ENCODE data around the gene C1QTNF8.

The C1QTNF8 gene

GRCh38 chr16:1063728-1064127, 32.3 kb downstream of the C1QTNF8 start:
- no peak for DNase-seq (ENCODE audit: low read depth in 2 of 3, low spot score in 2 of 3)

- DNase-seq (ENCODE audit: low read depth in 2 of 3, low spot score in 2 of 3) = no peak
Measured at GRCh38 chr16:1062895-1063294, 33.1 kb downstream of the C1QTNF8 start.

- DNase-seq (ENCODE audit: low read depth in 2 of 3, low spot score in 2 of 3) = no peak
Measured at GRCh38 chr16:1061769-1062505, 34.1 kb downstream of the C1QTNF8 start.

GRCh38 chr16:1060416-1061340, 35.4 kb downstream of the C1QTNF8 start:
- no peak for DNase-seq (ENCODE audit: low read depth in 2 of 3, low spot score in 2 of 3)

- DNase-seq (ENCODE audit: low read depth in 2 of 3, low spot score in 2 of 3) = no peak
Measured at GRCh38 chr16:1059310-1059709, 36.7 kb downstream of the C1QTNF8 start.

GRCh38 chr16:1058216-1058615, 37.8 kb downstream of the C1QTNF8 start:
- DNase-seq (ENCODE audit: low read depth in 2 of 3, low spot score in 2 of 3) = no peak

GRCh38 chr16:1057252-1057932, 38.7 kb downstream of the C1QTNF8 start:
- DNase-seq (ENCODE audit: low read depth in 2 of 3, low spot score in 2 of 3) = peak; percentile 29 to 71 (median 59)

GRCh38 chr16:1056196-1056595, 39.8 kb downstream of the C1QTNF8 start:
- DNase-seq (ENCODE audit: low read depth in 2 of 3, low spot score in 2 of 3) = no peak

GRCh38 chr16:1055557-1055924, 40.5 kb downstream of the C1QTNF8 start:
- no peak for DNase-seq (ENCODE audit: low read depth in 2 of 3, low spot score in 2 of 3)

- DNase-seq (ENCODE audit: low read depth in 2 of 3, low spot score in 2 of 3) = no peak
Measured at GRCh38 chr16:1054660-1055556, 41.1 kb downstream of the C1QTNF8 start.

GRCh38 chr16:1053700-1054368, 42.2 kb downstream of the C1QTNF8 start:
- DNase-seq (ENCODE audit: low read depth in 2 of 3, low spot score in 2 of 3) = no peak

GRCh38 chr16:1053121-1053521, 42.9 kb downstream of the C1QTNF8 start:
- no peak for DNase-seq (ENCODE audit: low read depth in 2 of 3, low spot score in 2 of 3)

- no peak for DNase-seq (ENCODE audit: low read depth in 2 of 3, low spot score in 2 of 3)
Measured at GRCh38 chr16:1052721-1053120, 43.3 kb downstream of the C1QTNF8 start.

- no peak for DNase-seq (ENCODE audit: low read depth in 2 of 3, low spot score in 2 of 3)
Measured at GRCh38 chr16:1051446-1051845, 44.6 kb downstream of the C1QTNF8 start.

GRCh38 chr16:1050921-1051320, 45.1 kb downstream of the C1QTNF8 start:
- no peak for DNase-seq (ENCODE audit: low read depth in 2 of 3, low spot score in 2 of 3)

GRCh38 chr16:1050516-1050915, 45.5 kb downstream of the C1QTNF8 start:
- no peak for DNase-seq (ENCODE audit: low read depth in 2 of 3, low spot score in 2 of 3)

- DNase-seq (ENCODE audit: low read depth in 2 of 3, low spot score in 2 of 3) = no peak
Measured at GRCh38 chr16:1049976-1050247, 46.1 kb downstream of the C1QTNF8 start.

- DNase-seq (ENCODE audit: low read depth in 2 of 3, low spot score in 2 of 3) = no peak
Measured at GRCh38 chr16:1049113-1049975, 46.7 kb downstream of the C1QTNF8 start.

- no peak for DNase-seq (ENCODE audit: low read depth in 2 of 3, low spot score in 2 of 3)
Measured at GRCh38 chr16:1048442-1049112, 47.5 kb downstream of the C1QTNF8 start.

All from activated CD8-positive, alpha-beta memory T cell treated with anti-CD3 and anti-CD28 coated beads for 48 hours (primary cell).